Keratinocyte (primary cell): ENCODE results near the gene MGLL.

ENCODE experiments used
- CTCF ChIP-seq, 3 experiments: IDR thresholded peaks in 1 of 3; conservative IDR thresholded peaks in 1 of 3; optimal IDR thresholded peaks in 1 of 3; 2 replicates in 2 of 3; 3 replicates in 1 of 3; pipeline versions ENCODE3 to v1.5.1; 2011; ENCODE audit warnings: low read length in 3 of 3, mild to moderate bottlenecking in 3 of 3, moderate library complexity in 2 of 3, control low read depth in 1 of 3, inconsistent platforms in 1 of 3; ENCODE audit not compliant: insufficient read depth in 2 of 3; ENCODE audit errors: extremely low read depth in 1 of 3
- EZH2 ChIP-seq: IDR thresholded peaks from one replicate; pipeline ENCODE4 v1.6.1; 2012; ENCODE audit warnings: inconsistent platforms, mild to moderate bottlenecking, low read length, moderate library complexity

- no peak for TF ChIP-seq CTCF (optimal IDR thresholded peaks at IDR 0.05 in 1 of 3, IDR thresholded peaks at IDR 0.05 in 1 of 3, conservative IDR thresholded peaks at IDR 0.05 in 1 of 3; ENCODE audit: extremely low read depth in 1 of 3, insufficient read depth in 2 of 3, low read length in 3 of 3)
- no peak for TF ChIP-seq EZH2
Observed at GRCh38 chr3:127787571-127788365, 34.5 kb downstream of the MGLL start.
